ENCODE results near the gene WDR1. TPM values are rescaled to one million over a fixed set of nuclear protein-coding genes. Genes with fewer than 3 reads are reported as not detected.

The WDR1 gene
- total RNA-seq, 3 donors from 2014 or later (not counting 1 experiment from before 2014, with no cell fraction given), result 411 to 477 (median 468) TPM

- intact Hi-C loops (cut with micrococcal nuclease), result no loop called here
- H3K9me3 ChIP-seq (ENCODE audit: control insufficient read depth, insufficient read depth, low read length), result no peaks in the 10 kb centered on the region
- Mint-ChIP-seq H3K27me3 (ENCODE audit: low read depth in 2 of 2) (no peaks in the 10 kb centered on the region), H3K4me1 (peaks cover 92 to 99% of the 10 kb centered on the region in 2 donors), H3K4me3 (peak overlapping the region; percentile 78), H3K27ac (peak overlapping the region; percentile 98 to 99), H3K36me3 (peaks cover 10% of the 10 kb centered on the region), H3K9me3 (no peaks in the 10 kb centered on the region)
- H3K36me3 ChIP-seq (ENCODE audit: control insufficient read depth, insufficient read depth, low read length), result peaks cover 71% of the 10 kb centered on the region
- ATAC-seq (no peak), DNase-seq (no peak)
- H3K4me1 ChIP-seq (ENCODE audit: control insufficient read depth, insufficient read depth, low read length), result peaks cover 89% of the 10 kb centered on the region
- TF ChIP-seq, protein P1, sequence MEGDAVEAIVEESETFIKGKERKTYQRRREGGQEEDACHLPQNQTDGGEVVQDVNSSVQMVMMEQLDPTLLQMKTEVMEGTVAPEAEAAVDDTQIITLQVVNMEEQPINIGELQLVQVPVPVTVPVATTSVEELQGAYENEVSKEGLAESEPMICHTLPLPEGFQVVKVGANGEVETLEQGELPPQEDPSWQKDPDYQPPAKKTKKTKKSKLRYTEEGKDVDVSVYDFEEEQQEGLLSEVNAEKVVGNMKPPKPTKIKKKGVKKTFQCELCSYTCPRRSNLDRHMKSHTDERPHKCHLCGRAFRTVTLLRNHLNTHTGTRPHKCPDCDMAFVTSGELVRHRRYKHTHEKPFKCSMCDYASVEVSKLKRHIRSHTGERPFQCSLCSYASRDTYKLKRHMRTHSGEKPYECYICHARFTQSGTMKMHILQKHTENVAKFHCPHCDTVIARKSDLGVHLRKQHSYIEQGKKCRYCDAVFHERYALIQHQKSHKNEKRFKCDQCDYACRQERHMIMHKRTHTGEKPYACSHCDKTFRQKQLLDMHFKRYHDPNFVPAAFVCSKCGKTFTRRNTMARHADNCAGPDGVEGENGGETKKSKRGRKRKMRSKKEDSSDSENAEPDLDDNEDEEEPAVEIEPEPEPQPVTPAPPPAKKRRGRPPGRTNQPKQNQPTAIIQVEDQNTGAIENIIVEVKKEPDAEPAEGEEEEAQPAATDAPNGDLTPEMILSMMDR (IDR thresholded peaks at IDR 0.05), result no peak
- no peak overlapping the region for H3K4me3 ChIP-seq (ENCODE audit: low read length)
- H3K27ac ChIP-seq (ENCODE audit: low read length), result peak overlapping the region; percentile 30
- no peaks in the 10 kb centered on the region for H3K27me3 ChIP-seq (ENCODE audit: control insufficient read depth, insufficient read depth, low read length)
- 84% methylated on average over 11 of the region's 11 CpGs for WGBS (ENCODE audit: insufficient coverage)
These were observed 6.5 kb downstream of the WDR1 start for GRCh38 chr4:10109995-10110670.

GRCh38 chr4:10108818-10109783, 7.5 kb downstream of the WDR1 start:
- Mint-ChIP-seq H3K4me3 (peak overlapping the region; percentile 76), H3K4me1 (peaks cover 94 to 100% of the 10 kb centered on the region in 2 donors), H3K36me3 (peaks cover 10% of the 10 kb centered on the region), H3K27ac (peak overlapping the region; percentile 82 to 99), H3K27me3 (ENCODE audit: low read depth in 2 of 2) (no peaks in the 10 kb centered on the region), H3K9me3 (no peaks in the 10 kb centered on the region)
- ATAC-seq (peak in 2 of 3 donors; percentile 14 to 18), DNase-seq (peak in 1 of 2 donors; percentile 67)
- 69% methylated on average over 17 of the region's 17 CpGs for WGBS (ENCODE audit: insufficient coverage)
- peaks cover 66% of the 10 kb centered on the region for H3K36me3 ChIP-seq (ENCODE audit: control insufficient read depth, insufficient read depth, low read length)
- no peak overlapping the region for H3K4me3 ChIP-seq (ENCODE audit: low read length)
- peaks cover 90% of the 10 kb centered on the region for H3K4me1 ChIP-seq (ENCODE audit: control insufficient read depth, insufficient read depth, low read length)
- intact Hi-C loops (cut with micrococcal nuclease), result no loop called here
- H3K27ac ChIP-seq (ENCODE audit: low read length), result peak overlapping the region; percentile 30
- TF ChIP-seq, protein P1 (IDR thresholded peaks at IDR 0.05), result no peak
- no peaks in the 10 kb centered on the region for H3K9me3 ChIP-seq (ENCODE audit: control insufficient read depth, insufficient read depth, low read length)
- no peaks in the 10 kb centered on the region for H3K27me3 ChIP-seq (ENCODE audit: control insufficient read depth, insufficient read depth, low read length)

DNA sequence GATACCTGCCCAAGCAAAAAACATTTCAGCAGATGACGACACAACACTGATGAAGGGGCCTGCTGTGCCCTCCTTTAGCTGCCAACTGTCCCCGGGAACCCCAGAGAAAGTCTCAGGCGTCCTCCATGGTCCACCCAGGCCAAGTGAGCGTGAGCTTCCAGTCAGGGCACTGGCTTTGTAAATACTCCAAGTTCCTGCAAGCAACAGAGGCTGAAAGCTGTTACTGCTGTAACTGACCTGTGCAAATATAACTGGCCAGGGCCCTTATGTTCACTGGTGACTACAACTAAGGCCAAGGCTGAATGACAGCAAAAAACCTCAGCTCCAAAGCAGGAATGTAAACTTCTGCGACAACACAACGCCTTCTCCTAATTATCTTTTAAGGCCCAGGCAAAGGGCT, 8.2 kb downstream of the WDR1 start:
- H3K27ac ChIP-seq (ENCODE audit: low read length), result peak overlapping the region; percentile 15
- Mint-ChIP-seq H3K4me3 (peak overlapping the region; percentile 76), H3K27me3 (ENCODE audit: low read depth in 2 of 2) (no peaks in the 10 kb centered on the region)

More for the DNA sequence above, 8.2 kb downstream of the WDR1 start:
- Histone ChIP-seq H3K4me1 (ENCODE audit: control insufficient read depth, insufficient read depth, low read length) (peaks cover 92% of the 10 kb centered on the region), H3K36me3 (ENCODE audit: control insufficient read depth, insufficient read depth, low read length) (peaks cover 60% of the 10 kb centered on the region), H3K4me3 (ENCODE audit: low read length) (no peak overlapping the region), H3K9me3 (ENCODE audit: control insufficient read depth, insufficient read depth, low read length) (no peaks in the 10 kb centered on the region), H3K27me3 (ENCODE audit: control insufficient read depth, insufficient read depth, low read length) (no peaks in the 10 kb centered on the region)
- H3K4me1 Mint-ChIP-seq, result peaks cover 89 to 100% of the 10 kb centered on the region in 2 donors
- intact Hi-C loops (cut with micrococcal nuclease), result no loop called here
- DNase-seq, result no peak
- WGBS (ENCODE audit: insufficient coverage), result 90% methylated on average over 6 of the region's 6 CpGs
- H3K27ac Mint-ChIP-seq, result peak overlapping the region; percentile 82 to 99
- TF ChIP-seq, protein P1 (IDR thresholded peaks at IDR 0.05), result no peak
- ATAC-seq, result no peak
- no peaks in the 10 kb centered on the region for H3K9me3 Mint-ChIP-seq
- H3K36me3 Mint-ChIP-seq, result peaks cover 4% of the 10 kb centered on the region

Data from natural killer cell (primary cell).